DOHH2 (cell line): ENCODE results near the gene ERCC3.

Experiments
- EZH2phosphoT487 ChIP-seq: fragments of 200-600 bp; sonication (generic); IDR thresholded peaks from 2 replicates; pipeline ENCODE4 v1.6.1; 2017; ENCODE audit warnings: borderline replicate concordance, mild to moderate bottlenecking, antibody characterized with exemption, low read length, moderate library complexity, mixed read lengths
- TF ChIP-seq, protein P1 (sequence below): fragments of 200-600 bp; sonication (generic); IDR thresholded peaks from one replicate; pipeline ENCODE4 v1.5.1; 2014; ENCODE audit warnings: antibody characterized with exemption, mild to moderate bottlenecking, low read depth, low read length; ENCODE audit not compliant: poor library complexity, severe bottlenecking

GRCh38 chr2:127275789-127276188 is 18.2 kb downstream of the ERCC3 start:
- TF ChIP-seq, protein P1, sequence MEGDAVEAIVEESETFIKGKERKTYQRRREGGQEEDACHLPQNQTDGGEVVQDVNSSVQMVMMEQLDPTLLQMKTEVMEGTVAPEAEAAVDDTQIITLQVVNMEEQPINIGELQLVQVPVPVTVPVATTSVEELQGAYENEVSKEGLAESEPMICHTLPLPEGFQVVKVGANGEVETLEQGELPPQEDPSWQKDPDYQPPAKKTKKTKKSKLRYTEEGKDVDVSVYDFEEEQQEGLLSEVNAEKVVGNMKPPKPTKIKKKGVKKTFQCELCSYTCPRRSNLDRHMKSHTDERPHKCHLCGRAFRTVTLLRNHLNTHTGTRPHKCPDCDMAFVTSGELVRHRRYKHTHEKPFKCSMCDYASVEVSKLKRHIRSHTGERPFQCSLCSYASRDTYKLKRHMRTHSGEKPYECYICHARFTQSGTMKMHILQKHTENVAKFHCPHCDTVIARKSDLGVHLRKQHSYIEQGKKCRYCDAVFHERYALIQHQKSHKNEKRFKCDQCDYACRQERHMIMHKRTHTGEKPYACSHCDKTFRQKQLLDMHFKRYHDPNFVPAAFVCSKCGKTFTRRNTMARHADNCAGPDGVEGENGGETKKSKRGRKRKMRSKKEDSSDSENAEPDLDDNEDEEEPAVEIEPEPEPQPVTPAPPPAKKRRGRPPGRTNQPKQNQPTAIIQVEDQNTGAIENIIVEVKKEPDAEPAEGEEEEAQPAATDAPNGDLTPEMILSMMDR = no peak
- no peak for TF ChIP-seq EZH2phosphoT487
